SK-N-SH (cell line): ENCODE data around the gene CRB1. TPM values are rescaled to one million over a fixed set of nuclear protein-coding genes. Genes with fewer than 3 reads are reported as not detected.

Experiments
- CTCF ChIA-PET: fragments of 300-600, 350-600 bp; formaldehyde crosslinking; extraction: SDS; loops from one replicate; lab custom pipeline; 2021; lab: Yijun Ruan, JAX
- POLR2A ChIA-PET: fragments of 350-600 bp; sonication (Branson Sonifier 250); formaldehyde crosslinking; extraction: SDS; loops from one replicate; lab custom pipeline; 2020; ENCODE audit warnings: antibody characterized with exemption, inconsistent platforms; lab: Yijun Ruan, JAX
- DNase-seq: peaks from one replicate; pipeline ENCODE4 v3.0.0; 2012
- H2AFZ ChIP-seq: fragments of 200-600 bp; sonication (generic); 2 replicates; pipeline ENCODE4 v1.8.1; 2016; ENCODE audit warnings: antibody characterized with exemption, mild to moderate bottlenecking, low read depth
- H3F3A ChIP-seq: fragments of 200-600 bp; sonication (generic); replicated peaks from 2 replicates; pipeline ENCODE3; 2016; ENCODE audit warnings: antibody characterized with exemption, mild to moderate bottlenecking; ENCODE audit not compliant: insufficient read depth
- H3K27ac ChIP-seq, 2 experiments: fragments of 200-500 bp in 1 of 2; fragments of 200-600 bp in 1 of 2; sonication (Bioruptor generic) in 1 of 2; sonication (generic), shearing (Covaris generic) in 1 of 2; 2 replicates each; pipeline versions ENCODE4 v1.5.1 to v1.6.1; 2014 to 2016; ENCODE audit warnings: low read depth in 2 of 2, inconsistent platforms in 1 of 2, low read length in 1 of 2, mild to moderate bottlenecking in 1 of 2, mixed read lengths in 1 of 2
- H3K27me3 ChIP-seq: fragments of 200-600 bp; sonication (generic), shearing (Covaris generic); 2 replicates; pipeline ENCODE4 v1.6.1; 2016; ENCODE audit warnings: mixed run types; ENCODE audit not compliant: insufficient read depth
- H3K36me3 ChIP-seq, 2 experiments: fragments of 200-500 bp in 1 of 2; fragments of 200-600 bp in 1 of 2; sonication (Bioruptor generic) in 1 of 2; sonication (generic) in 1 of 2; replicated peaks in 1 of 2; 2 replicates each; pipeline versions ENCODE3 to v1.5.1; 2014 to 2016; ENCODE audit warnings: low read length in 1 of 2, mild to moderate bottlenecking in 1 of 2; ENCODE audit not compliant: insufficient read depth in 2 of 2, control insufficient read depth in 1 of 2
- H3K4me1 ChIP-seq, 2 experiments: fragments of 200-500 bp in 1 of 2; fragments of 200-600 bp in 1 of 2; sonication (Bioruptor generic) in 1 of 2; sonication (generic), shearing (Covaris generic) in 1 of 2; 2 replicates each; pipeline versions ENCODE4 v1.5.1 to v1.6.1; 2014 to 2016; ENCODE audit warnings: low read depth in 1 of 2, low read length in 1 of 2, mixed run types in 1 of 2; ENCODE audit not compliant: insufficient read depth in 2 of 2, control insufficient read depth in 1 of 2
- H3K4me2 ChIP-seq: fragments of 200-600 bp; sonication (generic), shearing (Covaris generic); 2 replicates; pipeline ENCODE4 v1.6.1; 2017; ENCODE audit warnings: mixed run types
- H3K4me3 ChIP-seq, 2 experiments: fragments of 200-500 bp in 1 of 2; fragments of 200-600 bp in 1 of 2; sonication (Bioruptor generic) in 1 of 2; sonication (generic), shearing (Covaris generic) in 1 of 2; 2 replicates each; pipeline versions ENCODE4 v1.5.1 to v1.8.1; 2014 to 2016; ENCODE audit warnings: low read depth in 2 of 2, inconsistent platforms in 1 of 2, low read length in 1 of 2, mild to moderate bottlenecking in 1 of 2, mixed read lengths in 1 of 2, moderate library complexity in 1 of 2
- H3K79me2 ChIP-seq: fragments of 200-600 bp; sonication (generic); 2 replicates; pipeline ENCODE4 v1.8.1; 2017; ENCODE audit warnings: mild to moderate bottlenecking; ENCODE audit not compliant: insufficient read depth
- H3K9ac ChIP-seq: fragments of 200-600 bp; sonication (generic); 2 replicates; pipeline ENCODE4 v1.6.1; 2017; ENCODE audit warnings: mixed run types
- H3K9me2 ChIP-seq: fragments of 200-600 bp; sonication (generic); 2 replicates; pipeline ENCODE4 v1.6.1; 2017; ENCODE audit warnings: mixed run types
- H3K9me3 ChIP-seq: fragments of 200-600 bp; sonication (generic); 2 replicates; pipeline ENCODE4 v1.6.1; 2017; ENCODE audit warnings: mixed run types, mild to moderate bottlenecking, moderate library complexity
- H4K20me1 ChIP-seq: fragments of 200-600 bp; sonication (generic); 2 replicates; pipeline ENCODE4 v1.6.1; 2017; ENCODE audit warnings: mild to moderate bottlenecking, mixed run types; ENCODE audit not compliant: insufficient read depth
- CHD2 ChIP-seq: fragments of 150-350 bp; IDR thresholded peaks from 2 replicates; pipeline ENCODE4 v1.6.1; 2018; ENCODE audit warnings: low read length; ENCODE audit not compliant: partially characterized antibody
- EZH2phosphoT487 ChIP-seq: fragments of 200-600 bp; sonication (generic); IDR thresholded peaks from 2 replicates; pipeline ENCODE4 v1.6.1; 2017; ENCODE audit warnings: low read depth, mixed run types, mild to moderate bottlenecking, antibody characterized with exemption, moderate library complexity, borderline replicate concordance
- FOSL2 ChIP-seq: IDR thresholded peaks from 2 replicates; pipeline ENCODE4 v1.4.0; 2012; ENCODE audit warnings: low read depth, mild to moderate bottlenecking, moderate library complexity, borderline replicate concordance
- FOXM1 ChIP-seq: IDR thresholded peaks from 2 replicates; pipeline ENCODE4 v1.4.0; 2012; ENCODE audit warnings: low read depth, mild to moderate bottlenecking
- GABPA ChIP-seq: IDR thresholded peaks from 2 replicates; pipeline ENCODE4 v1.4.0; 2012; ENCODE audit warnings: low read depth, mild to moderate bottlenecking
- MEF2A ChIP-seq: IDR thresholded peaks from 2 replicates; pipeline ENCODE4 v1.4.0; 2012; ENCODE audit warnings: low read depth, borderline replicate concordance
- MXI1 ChIP-seq: IDR thresholded peaks from 2 replicates; pipeline ENCODE4 v1.6.1; 2012; ENCODE audit warnings: mild to moderate bottlenecking, low read depth, low read length, improper control_type of control experiment
- NRF1 ChIP-seq: IDR thresholded peaks from 2 replicates; pipeline ENCODE4 v1.6.1; 2012; ENCODE audit warnings: low read depth, mild to moderate bottlenecking, low read length
- RAD21 ChIP-seq: IDR thresholded peaks from 2 replicates; pipeline ENCODE4 v1.6.1; 2012; ENCODE audit warnings: mild to moderate bottlenecking, low read length
- RFX5 ChIP-seq: IDR thresholded peaks from 2 replicates; pipeline ENCODE4 v1.6.1; 2012; ENCODE audit warnings: mild to moderate bottlenecking, improper control_type of control experiment, low read length
- TAF1 ChIP-seq: IDR thresholded peaks from 2 replicates; pipeline ENCODE4 v1.6.1; 2012; ENCODE audit warnings: low read depth, mild to moderate bottlenecking, low read length, moderate library complexity, borderline replicate concordance
- WGBS: methylation state at CpG from one replicate; pipeline ENCODE4 v1.1.6; 2017; ENCODE audit warnings: low lambda C conversion rate; 5-methylcytosine and 5-hydroxymethylcytosine counted together
- polyA plus RNA-seq, 3 experiments: library from polyadenylated mRNA; depleted of rRNA; stranded (reverse); fragments of >200 nt; gene quantifications; 2 replicates each; pipeline ENCODE4 v1.2.3, GENCODE V29; 2012
- TF ChIP-seq, protein P1 (sequence below): fragments of 200-600 bp; sonication (generic); IDR thresholded peaks from 2 replicates; pipeline ENCODE4 v1.6.1; 2017; ENCODE audit warnings: antibody characterized with exemption, mild to moderate bottlenecking, moderate library complexity
- TF ChIP-seq, protein P2 (sequence below): IDR thresholded peaks from 2 replicates; pipeline ENCODE4; 2012
- TF ChIP-seq, protein P3 (sequence below): IDR thresholded peaks from 2 replicates; pipeline ENCODE4 v1.4.0; 2012; ENCODE audit warnings: low read depth
- TF ChIP-seq, protein P4 (sequence below): IDR thresholded peaks from 2 replicates; pipeline ENCODE4 v1.4.0; 2012; ENCODE audit warnings: low read depth, borderline replicate concordance
- TF ChIP-seq, protein P5 (sequence below): fragments of 150-350 bp; IDR thresholded peaks from 2 replicates; pipeline ENCODE4 v1.6.1; 2017; ENCODE audit warnings: antibody characterized with exemption, low read length, low read depth, borderline replicate concordance
- TF ChIP-seq, protein P6 (sequence below): fragments of 150-350 bp; IDR thresholded peaks from 2 replicates; pipeline ENCODE4 v1.6.1; 2016; ENCODE audit warnings: mild to moderate bottlenecking, low read depth, low read length

The CRB1 gene
- polyA plus RNA-seq, 1 of the 3 experiments (the other 2 are of a cell fraction), result 0.13 TPM

DNA sequence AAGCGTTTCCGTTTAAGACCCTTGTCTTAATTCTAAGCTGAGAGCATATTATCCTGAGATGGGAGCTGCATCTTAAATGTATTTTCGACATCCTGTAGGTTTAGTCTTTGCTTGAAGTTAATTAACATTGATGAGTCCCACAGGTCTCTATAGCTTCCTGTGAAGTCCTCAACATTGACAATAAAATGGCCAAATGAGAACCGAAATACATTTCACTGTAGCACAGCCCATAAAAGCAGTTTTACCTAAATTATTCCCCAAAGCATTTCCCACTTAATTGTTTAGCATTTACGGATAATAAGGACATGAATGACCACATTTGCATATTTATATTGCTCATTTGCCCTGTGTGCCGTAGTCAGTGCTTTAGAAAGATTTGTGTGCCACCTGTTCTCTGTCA lies 116.4 kb downstream of the CRB1 start:
- CTCF ChIA-PET, result interaction anchor here (2.5 to 2.6 kb wide), 2 partner anchors 16 kb away, joined by 10 to 12 read pairs; no protein-coding TSS in a partner anchor
- Histone ChIP-seq H3K4me2 (no peak overlapping the region), H3K9me2 (no peaks in the 10 kb centered on the region), H3K4me1 (no peaks in the 10 kb centered on the region), H4K20me1 (no peaks in the 10 kb centered on the region), H3K9me3 (no peaks in the 10 kb centered on the region), H3K4me3 (no peak overlapping the region), H3K36me3 (no peaks in the 10 kb centered on the region), H3F3A (no peaks in the 10 kb centered on the region), H3K79me2 (no peaks in the 10 kb centered on the region), H3K27ac (no peak overlapping the region), H3K27me3 (no peaks in the 10 kb centered on the region), H3K9ac (no peak overlapping the region), H2AFZ (no peak overlapping the region)
- WGBS, result 59% methylated on average over 6 of the region's 6 CpGs
- no peak for DNase-seq
- POLR2A ChIA-PET, result no interaction called here
- TF ChIP-seq RFX5, result no peak
- TF ChIP-seq TAF1, result no peak
- TF ChIP-seq, protein P1, sequence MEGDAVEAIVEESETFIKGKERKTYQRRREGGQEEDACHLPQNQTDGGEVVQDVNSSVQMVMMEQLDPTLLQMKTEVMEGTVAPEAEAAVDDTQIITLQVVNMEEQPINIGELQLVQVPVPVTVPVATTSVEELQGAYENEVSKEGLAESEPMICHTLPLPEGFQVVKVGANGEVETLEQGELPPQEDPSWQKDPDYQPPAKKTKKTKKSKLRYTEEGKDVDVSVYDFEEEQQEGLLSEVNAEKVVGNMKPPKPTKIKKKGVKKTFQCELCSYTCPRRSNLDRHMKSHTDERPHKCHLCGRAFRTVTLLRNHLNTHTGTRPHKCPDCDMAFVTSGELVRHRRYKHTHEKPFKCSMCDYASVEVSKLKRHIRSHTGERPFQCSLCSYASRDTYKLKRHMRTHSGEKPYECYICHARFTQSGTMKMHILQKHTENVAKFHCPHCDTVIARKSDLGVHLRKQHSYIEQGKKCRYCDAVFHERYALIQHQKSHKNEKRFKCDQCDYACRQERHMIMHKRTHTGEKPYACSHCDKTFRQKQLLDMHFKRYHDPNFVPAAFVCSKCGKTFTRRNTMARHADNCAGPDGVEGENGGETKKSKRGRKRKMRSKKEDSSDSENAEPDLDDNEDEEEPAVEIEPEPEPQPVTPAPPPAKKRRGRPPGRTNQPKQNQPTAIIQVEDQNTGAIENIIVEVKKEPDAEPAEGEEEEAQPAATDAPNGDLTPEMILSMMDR, result no peak
- no peak for TF ChIP-seq MXI1
- no peak for TF ChIP-seq FOXM1
- TF ChIP-seq FOSL2, result no peak
- TF ChIP-seq RAD21, result no peak
- no peak for TF ChIP-seq MEF2A

DNA sequence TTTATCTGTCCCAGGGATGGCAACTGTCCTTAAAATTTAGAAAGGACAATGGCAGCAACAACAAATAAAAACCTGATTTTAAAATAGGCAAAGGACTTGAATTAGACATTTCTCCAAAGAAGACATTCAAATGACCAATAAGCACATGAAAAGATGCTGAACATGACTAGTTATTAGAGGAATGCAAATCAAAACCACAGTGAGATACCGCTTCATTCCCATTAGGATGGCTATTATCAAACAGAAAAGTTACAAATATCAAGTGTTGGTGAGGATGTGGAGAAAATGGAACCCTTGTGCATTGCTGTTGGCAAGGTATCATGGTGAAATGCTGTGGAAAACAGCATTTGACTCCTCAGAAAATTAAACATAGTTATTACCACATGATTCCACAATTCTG lies 120.7 kb downstream of the CRB1 start:
- peaks cover 4% of the 10 kb centered on the region for H3F3A ChIP-seq
- DNase-seq, result no peak
- no peaks in the 10 kb centered on the region for H4K20me1 ChIP-seq
- H3K27ac ChIP-seq, result no peak overlapping the region
- no peak overlapping the region for H3K9ac ChIP-seq
- 79% methylated on average over 1 of the region's 1 CpG for WGBS
- H3K36me3 ChIP-seq, result no peaks in the 10 kb centered on the region
- TF ChIP-seq, protein P2, sequence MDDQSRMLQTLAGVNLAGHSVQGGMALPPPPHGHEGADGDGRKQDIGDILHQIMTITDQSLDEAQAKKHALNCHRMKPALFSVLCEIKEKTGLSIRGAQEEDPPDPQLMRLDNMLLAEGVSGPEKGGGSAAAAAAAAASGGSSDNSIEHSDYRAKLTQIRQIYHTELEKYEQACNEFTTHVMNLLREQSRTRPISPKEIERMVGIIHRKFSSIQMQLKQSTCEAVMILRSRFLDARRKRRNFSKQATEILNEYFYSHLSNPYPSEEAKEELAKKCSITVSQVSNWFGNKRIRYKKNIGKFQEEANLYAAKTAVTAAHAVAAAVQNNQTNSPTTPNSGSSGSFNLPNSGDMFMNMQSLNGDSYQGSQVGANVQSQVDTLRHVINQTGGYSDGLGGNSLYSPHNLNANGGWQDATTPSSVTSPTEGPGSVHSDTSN, result no peak
- no peak for TF ChIP-seq GABPA
- no peak for TF ChIP-seq NRF1
- TF ChIP-seq, protein P3, sequence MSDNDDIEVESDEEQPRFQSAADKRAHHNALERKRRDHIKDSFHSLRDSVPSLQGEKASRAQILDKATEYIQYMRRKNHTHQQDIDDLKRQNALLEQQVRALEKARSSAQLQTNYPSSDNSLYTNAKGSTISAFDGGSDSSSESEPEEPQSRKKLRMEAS, result no peak
- TF ChIP-seq, protein P4, sequence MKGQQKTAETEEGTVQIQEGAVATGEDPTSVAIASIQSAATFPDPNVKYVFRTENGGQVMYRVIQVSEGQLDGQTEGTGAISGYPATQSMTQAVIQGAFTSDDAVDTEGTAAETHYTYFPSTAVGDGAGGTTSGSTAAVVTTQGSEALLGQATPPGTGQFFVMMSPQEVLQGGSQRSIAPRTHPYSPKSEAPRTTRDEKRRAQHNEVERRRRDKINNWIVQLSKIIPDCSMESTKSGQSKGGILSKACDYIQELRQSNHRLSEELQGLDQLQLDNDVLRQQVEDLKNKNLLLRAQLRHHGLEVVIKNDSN, result no peak
- TF ChIP-seq, protein P5, sequence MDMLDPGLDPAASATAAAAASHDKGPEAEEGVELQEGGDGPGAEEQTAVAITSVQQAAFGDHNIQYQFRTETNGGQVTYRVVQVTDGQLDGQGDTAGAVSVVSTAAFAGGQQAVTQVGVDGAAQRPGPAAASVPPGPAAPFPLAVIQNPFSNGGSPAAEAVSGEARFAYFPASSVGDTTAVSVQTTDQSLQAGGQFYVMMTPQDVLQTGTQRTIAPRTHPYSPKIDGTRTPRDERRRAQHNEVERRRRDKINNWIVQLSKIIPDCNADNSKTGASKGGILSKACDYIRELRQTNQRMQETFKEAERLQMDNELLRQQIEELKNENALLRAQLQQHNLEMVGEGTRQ, result no peak
- TF ChIP-seq, protein P6, sequence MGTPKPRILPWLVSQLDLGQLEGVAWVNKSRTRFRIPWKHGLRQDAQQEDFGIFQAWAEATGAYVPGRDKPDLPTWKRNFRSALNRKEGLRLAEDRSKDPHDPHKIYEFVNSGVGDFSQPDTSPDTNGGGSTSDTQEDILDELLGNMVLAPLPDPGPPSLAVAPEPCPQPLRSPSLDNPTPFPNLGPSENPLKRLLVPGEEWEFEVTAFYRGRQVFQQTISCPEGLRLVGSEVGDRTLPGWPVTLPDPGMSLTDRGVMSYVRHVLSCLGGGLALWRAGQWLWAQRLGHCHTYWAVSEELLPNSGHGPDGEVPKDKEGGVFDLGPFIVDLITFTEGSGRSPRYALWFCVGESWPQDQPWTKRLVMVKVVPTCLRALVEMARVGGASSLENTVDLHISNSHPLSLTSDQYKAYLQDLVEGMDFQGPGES, result no peak
- TF ChIP-seq EZH2phosphoT487, result no peak
- no peak for TF ChIP-seq RFX5
- TF ChIP-seq CHD2, result no peak
- no peaks in the 10 kb centered on the region for H3K9me2 ChIP-seq
- H3K4me3 ChIP-seq, result no peak overlapping the region
- H2AFZ ChIP-seq, result no peak overlapping the region
- ChIA-PET CTCF (no interaction called here), POLR2A (no interaction called here)
- H3K79me2 ChIP-seq, result no peaks in the 10 kb centered on the region
- H3K9me3 ChIP-seq, result no peaks in the 10 kb centered on the region
- H3K4me1 ChIP-seq, result no peaks in the 10 kb centered on the region; a peak in 1 of 4 replicates
- H3K27me3 ChIP-seq, result no peaks in the 10 kb centered on the region
- H3K4me2 ChIP-seq, result no peak overlapping the region
